ENCODE data around the gene MMAA.

GRCh38 chr4:145639186-145639698, 20.1 kb downstream of the MMAA start:
- no peak for TF ChIP-seq CTCF (IDR thresholded peaks at IDR 0.05)
- no peak for TF ChIP-seq ZFX (IDR thresholded peaks at IDR 0.05; ENCODE audit: borderline replicate concordance)

Measured in 22Rv1 (cell line).